GM21576 (cell line): ENCODE results near the gene TSPAN19.

ENCODE experiments used
- ATAC-seq: cut with Tn5 transposase; IDR thresholded peaks from one replicate; pipeline ENCODE4 v1.9.1; 2021; ENCODE audit warnings: mild to moderate bottlenecking, moderate library complexity; ENCODE audit not compliant: unreplicated experiment

TSPAN19 gene

DNA sequence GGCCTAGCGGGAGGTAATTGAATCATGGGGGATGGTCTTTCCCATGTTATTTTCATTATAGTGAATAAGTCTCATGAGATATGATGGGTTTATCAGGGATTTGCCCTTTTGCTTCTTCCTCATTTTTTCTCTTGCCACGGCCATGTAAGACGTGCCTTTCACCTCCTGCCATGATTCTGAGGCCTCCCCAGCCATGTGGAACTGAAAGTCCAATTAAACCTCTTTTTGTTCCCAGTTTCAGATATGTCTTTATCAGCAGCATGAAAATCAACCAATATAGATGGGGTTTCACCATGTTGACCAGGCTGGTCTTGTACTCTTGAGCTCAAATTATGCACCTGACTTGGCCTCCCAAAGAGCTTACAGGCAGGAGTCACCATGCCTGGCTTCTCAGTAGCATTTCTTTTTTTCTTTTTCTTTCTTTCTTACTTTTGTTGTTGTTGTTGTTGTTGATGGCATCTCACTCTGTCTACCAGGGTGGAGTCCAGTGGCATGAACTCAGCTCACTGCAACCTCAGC is 33.2 kb downstream of the TSPAN19 start:
- ATAC-seq, result no peak

DNA sequence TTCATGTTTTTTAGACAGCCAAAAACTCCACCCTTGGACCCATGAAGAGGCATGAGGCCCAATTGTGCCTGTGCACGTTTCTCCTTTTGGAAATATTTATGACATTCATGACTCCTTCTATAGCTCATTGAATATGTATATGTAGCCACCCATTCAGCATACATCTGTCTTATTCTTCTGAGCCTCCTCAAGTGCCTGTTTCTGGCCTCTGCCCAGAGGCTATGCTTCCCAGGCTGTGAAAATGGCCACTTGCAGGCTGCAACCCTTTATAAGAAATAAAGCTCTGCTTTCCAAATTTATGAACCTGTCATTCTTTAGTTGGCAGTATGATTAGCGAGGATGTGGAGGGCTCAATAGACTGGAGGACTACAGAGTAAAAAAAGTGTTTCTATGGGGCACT is 35.3 kb downstream of the TSPAN19 start:
- ATAC-seq, result no peak

- ATAC-seq, result no peak
Observed at GRCh38 chr12:84998341-84998740, 37.7 kb downstream of the TSPAN19 start.

DNA sequence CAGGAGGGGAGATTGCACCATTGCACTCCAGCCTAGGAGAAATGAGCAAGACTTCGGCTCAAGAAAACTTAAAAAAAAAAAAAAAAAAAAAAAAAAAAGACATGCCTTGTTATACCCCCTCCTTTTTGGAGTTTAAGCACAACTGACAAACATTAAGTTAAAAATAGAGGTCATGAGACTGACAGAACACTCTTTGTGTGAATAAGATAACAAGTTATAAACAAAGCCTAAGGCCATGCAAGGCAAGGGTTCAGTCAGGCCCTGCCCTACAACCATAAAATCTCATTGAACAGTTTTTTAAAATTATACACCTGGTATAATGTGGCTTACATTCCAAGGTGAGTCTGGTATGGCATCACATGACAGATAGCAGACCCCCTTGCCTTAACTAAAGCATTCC is 39.3 kb downstream of the TSPAN19 start:
- ATAC-seq, result no peak

DNA sequence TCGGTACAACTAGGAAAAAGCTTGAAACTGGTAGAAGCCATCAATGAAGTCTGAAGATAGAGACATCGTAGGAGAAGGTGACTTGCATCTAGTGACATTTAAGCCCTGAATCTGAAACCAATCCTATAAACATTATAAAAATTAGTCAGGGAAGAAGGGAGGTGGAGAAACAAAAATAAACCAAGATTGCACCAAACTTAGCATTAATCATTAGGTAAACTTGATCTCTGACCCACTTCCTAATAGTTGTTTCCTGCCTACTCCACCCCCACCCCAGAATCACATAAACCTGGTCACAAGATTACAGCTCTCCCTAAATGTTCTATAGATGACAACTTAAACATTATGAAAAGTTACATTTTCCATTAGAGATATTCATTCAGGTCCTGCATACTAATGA is 40.4 kb downstream of the TSPAN19 start:
- no peak for ATAC-seq

GRCh38 chr12:84994426-84994825 is 41.7 kb downstream of the TSPAN19 start:
- no peak for ATAC-seq

DNA sequence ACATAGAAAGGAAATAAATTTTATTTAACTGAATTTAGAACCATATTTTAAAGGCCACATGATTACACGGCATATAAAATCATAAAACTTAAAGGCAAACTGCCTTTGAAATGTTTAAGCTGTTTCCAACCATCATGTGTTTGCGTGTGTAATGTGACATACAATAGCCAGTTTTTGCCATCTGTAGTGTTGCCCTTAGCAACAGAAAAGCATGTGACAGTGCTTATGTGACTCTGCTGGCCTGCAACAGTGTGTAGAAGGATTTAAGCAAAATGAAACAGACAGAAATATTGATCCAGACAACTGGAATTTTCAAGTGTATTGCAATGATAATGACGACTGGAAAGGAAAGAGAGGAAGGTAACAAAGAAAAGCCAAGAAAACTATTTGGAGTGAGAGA is 49.5 kb downstream of the TSPAN19 start:
- ATAC-seq, result no peak

DNA sequence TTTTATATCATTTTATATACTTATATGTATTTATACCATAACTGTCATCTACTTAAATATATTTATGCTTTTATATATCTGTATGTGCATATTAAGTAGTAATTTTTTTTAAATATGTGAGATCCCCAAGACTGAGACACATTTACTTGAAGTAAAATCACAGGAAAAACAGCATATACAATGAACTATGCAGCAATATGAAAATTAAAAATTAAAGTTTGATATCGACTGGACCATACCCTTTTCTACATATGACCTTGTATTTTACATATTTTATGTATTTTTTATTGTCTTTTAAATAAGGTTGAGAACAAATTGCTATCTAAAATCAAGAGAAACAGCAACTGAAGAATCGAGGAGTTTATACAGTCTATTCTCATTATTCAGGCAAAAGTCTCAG is 50.0 kb downstream of the TSPAN19 start:
- ATAC-seq, result no peak

- no peak for ATAC-seq
Observed at GRCh38 chr12:84983289-84983688, 52.8 kb downstream of the TSPAN19 start.

DNA sequence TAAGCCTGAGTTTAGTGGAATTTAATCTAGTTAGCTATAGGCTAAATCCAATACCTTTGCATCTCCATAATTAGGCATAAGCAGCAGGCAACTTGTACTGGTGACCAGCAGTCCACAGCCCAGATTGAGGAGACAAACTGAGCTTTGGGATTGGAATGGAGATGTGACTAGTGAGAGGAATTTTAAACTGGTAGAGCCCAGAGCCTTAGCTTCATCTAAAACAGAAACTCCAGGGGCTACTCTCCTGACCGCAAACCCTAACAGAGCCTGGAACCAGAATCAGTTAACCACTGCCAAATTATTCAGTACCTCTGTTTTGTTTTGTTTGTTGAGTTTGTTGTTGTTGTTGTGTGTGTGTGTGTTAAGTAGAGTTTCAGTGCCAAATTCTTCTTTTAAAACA is 53.2 kb downstream of the TSPAN19 start:
- ATAC-seq, result no peak

- no peak for ATAC-seq
Observed at GRCh38 chr12:84978921-84979320, 57.2 kb downstream of the TSPAN19 start.

- no peak for ATAC-seq
Observed at GRCh38 chr12:84976133-84976532, 59.9 kb downstream of the TSPAN19 start.

- ATAC-seq, result no peak
Observed at GRCh38 chr12:84974155-84974815, 61.8 kb downstream of the TSPAN19 start.

- no peak for ATAC-seq
Observed at GRCh38 chr12:84973026-84973425, 63.1 kb downstream of the TSPAN19 start.

DNA sequence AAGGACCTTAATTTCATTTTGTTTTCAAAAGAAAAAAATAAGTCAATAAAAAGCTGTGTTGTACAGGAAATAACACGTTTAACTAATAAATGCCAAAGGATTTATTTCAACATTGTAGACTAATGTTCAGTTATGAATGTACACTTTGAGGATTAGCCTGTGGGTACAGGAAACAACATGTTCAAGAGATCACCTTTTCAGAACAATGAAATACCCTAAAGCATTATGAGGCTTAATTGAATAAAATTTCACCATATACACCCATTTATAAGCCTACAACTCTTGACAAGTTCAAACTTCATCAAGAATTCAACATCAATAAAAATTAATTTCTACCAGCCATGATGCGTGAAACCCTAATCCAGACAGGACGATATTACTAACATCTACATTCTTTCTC is 66.9 kb downstream of the TSPAN19 start:
- no peak for ATAC-seq
